HEK293 (cell line): ENCODE measurements around the gene SCUBE1.

Source experiments
- CTCF ChIA-PET: fragments of 350-600 bp; formaldehyde crosslinking; extraction: SDS; loops from one replicate; lab custom pipeline; 2021; ENCODE audit warnings: antibody characterized with exemption; lab: Yijun Ruan, JAX
- POLR2A ChIA-PET: fragments of 300-600 bp; formaldehyde crosslinking; extraction: SDS; loops from one replicate; lab custom pipeline; 2020; ENCODE audit warnings: antibody characterized with exemption, inconsistent platforms; lab: Yijun Ruan, JAX
- H3K27ac ChIP-seq: fragments of 200-500 bp; sonication (Bioruptor generic); 2 replicates; pipeline ENCODE4 v1.5.1; 2014; ENCODE audit warnings: low read depth, low read length, control low read depth, inconsistent platforms; ENCODE audit errors: extremely low read depth
- H3K36me3 ChIP-seq, 2 experiments: fragments of 200-500 bp in 1 of 2; sonication (Bioruptor generic) in 1 of 2; 1 replicate in 1 of 2; 2 replicates in 1 of 2; pipeline ENCODE4 v1.5.1; 2014 to 2017; ENCODE audit warnings: inconsistent platforms in 2 of 2, low read length in 2 of 2; ENCODE audit not compliant: control insufficient read depth in 2 of 2, insufficient read depth in 1 of 2
- H3K4me1 ChIP-seq: fragments of 200-500 bp; sonication (Bioruptor generic); 2 replicates; pipeline ENCODE4 v1.5.1; 2014; ENCODE audit warnings: mild to moderate bottlenecking, low read length, inconsistent platforms; ENCODE audit not compliant: control insufficient read depth, insufficient read depth
- H3K4me3 ChIP-seq: 2 replicates; pipeline ENCODE4 v1.5.1; 2011; ENCODE audit warnings: low read depth, mild to moderate bottlenecking, control low read depth, low read length, moderate library complexity
- H3K9me3 ChIP-seq: fragments of 200-500 bp; sonication (Bioruptor generic); 2 replicates; pipeline ENCODE4 v1.5.1; 2014; ENCODE audit warnings: low read depth, low read length, inconsistent platforms; ENCODE audit not compliant: control insufficient read depth, insufficient read depth
- GLIS2 ChIP-seq: fragments of 450-650 bp; formaldehyde crosslinking; IDR thresholded peaks from 2 replicates; pipeline ENCODE4 v1.5.1; 2016; ENCODE audit warnings: missing biosample characterization, missing genetic modification characterization
- HOXA7 ChIP-seq: sonication (generic); formaldehyde crosslinking; IDR thresholded peaks from 2 replicates; pipeline ENCODE4 v1.8.1; 2022; ENCODE audit warnings: missing genetic modification reagents, borderline replicate concordance
- HOXD13 ChIP-seq: sonication (generic); formaldehyde crosslinking; IDR thresholded peaks from 2 replicates; pipeline ENCODE4 v1.8.0; 2022; ENCODE audit warnings: missing genetic modification reagents, borderline replicate concordance
- IKZF3 ChIP-seq: fragments of 450-650 bp; IDR thresholded peaks from 2 replicates; pipeline ENCODE4 v1.5.0; 2018; ENCODE audit warnings: missing biosample characterization, mild to moderate bottlenecking, missing genetic modification characterization, moderate library complexity
- KLF9 ChIP-seq: fragments of 450-650 bp; formaldehyde crosslinking; IDR thresholded peaks from 2 replicates; pipeline ENCODE4 v1.5.1; 2016; ENCODE audit warnings: missing biosample characterization, missing genetic modification characterization, low read depth
- RBAK ChIP-seq: fragments of 450-650 bp; formaldehyde crosslinking; IDR thresholded peaks from 2 replicates; pipeline ENCODE4 v1.5.1; 2016; ENCODE audit warnings: missing biosample characterization, missing genetic modification characterization
- ZBTB1 ChIP-seq: fragments of 450-650 bp; formaldehyde crosslinking; IDR thresholded peaks from 2 replicates; pipeline ENCODE4 v1.5.1; 2016; ENCODE audit warnings: missing biosample characterization, missing genetic modification characterization
- ZBTB17 ChIP-seq: fragments of 450-650 bp; formaldehyde crosslinking; IDR thresholded peaks from 2 replicates; pipeline ENCODE4 v1.5.1; 2016; ENCODE audit warnings: missing biosample characterization, missing genetic modification characterization
- ZFHX2 ChIP-seq: fragments of 450-650 bp; formaldehyde crosslinking; conservative IDR thresholded peaks from 2 replicates; pipeline ENCODE4 v1.5.1; 2016; ENCODE audit warnings: missing biosample characterization, missing genetic modification characterization
- ZNF112 ChIP-seq: fragments of 450-650 bp; formaldehyde crosslinking; IDR thresholded peaks from 2 replicates; pipeline ENCODE4 v1.5.0; 2017; ENCODE audit warnings: missing biosample characterization, missing genetic modification characterization
- ZNF2 ChIP-seq: fragments of 450-650 bp; formaldehyde crosslinking; IDR thresholded peaks from 2 replicates; pipeline ENCODE4 v1.5.1; 2016; ENCODE audit warnings: missing biosample characterization, missing genetic modification characterization
- ZNF274 ChIP-seq, 2 experiments: fragments of 200-500 bp in 1 of 2; fragments of 450-650 bp in 1 of 2; sonication (Bioruptor generic) in 1 of 2; formaldehyde crosslinking in 1 of 2; IDR thresholded peaks; 2 replicates each; pipeline versions ENCODE4 v1.5.1 to v1.6.1; 2014 to 2016; ENCODE audit warnings: borderline replicate concordance in 1 of 2, inconsistent platforms in 1 of 2, low read length in 1 of 2, missing biosample characterization in 1 of 2, missing genetic modification characterization in 1 of 2
- ZNF664 ChIP-seq: fragments of 450-650 bp; formaldehyde crosslinking; IDR thresholded peaks from 2 replicates; pipeline ENCODE4 v1.5.1; 2016; ENCODE audit warnings: missing biosample characterization, missing genetic modification characterization
- ZNF670 ChIP-seq: fragments of 450-650 bp; formaldehyde crosslinking; IDR thresholded peaks from 2 replicates; pipeline ENCODE4 v1.5.1; 2016; ENCODE audit warnings: missing biosample characterization, missing genetic modification characterization, low read depth
- ZNF704 ChIP-seq: fragments of 450-650 bp; formaldehyde crosslinking; IDR thresholded peaks from 2 replicates; pipeline ENCODE4 v1.5.1; 2016; ENCODE audit warnings: missing biosample characterization, missing genetic modification characterization
- ZSCAN30 ChIP-seq: fragments of 450-650 bp; IDR thresholded peaks from 2 replicates; pipeline ENCODE4 v1.5.1; 2018; ENCODE audit warnings: missing biosample characterization, mild to moderate bottlenecking, missing genetic modification characterization, moderate library complexity
- TF ChIP-seq, protein P1 (sequence below): fragments of 450-650 bp; formaldehyde crosslinking; conservative IDR thresholded peaks from 2 replicates; pipeline ENCODE4 v1.5.1; 2016; ENCODE audit warnings: low read depth, missing biosample characterization, missing genetic modification characterization
- TF ChIP-seq, protein P2 (sequence below): fragments of 450-650 bp; formaldehyde crosslinking; IDR thresholded peaks from 2 replicates; pipeline ENCODE4 v1.5.1; 2016; ENCODE audit warnings: missing biosample characterization, missing genetic modification characterization
- TF ChIP-seq, protein P3 (sequence below): fragments of 450-650 bp; formaldehyde crosslinking; IDR thresholded peaks from 2 replicates; pipeline ENCODE4 v1.5.1; 2016; ENCODE audit warnings: missing biosample characterization, missing genetic modification characterization

SCUBE1 gene

DNA sequence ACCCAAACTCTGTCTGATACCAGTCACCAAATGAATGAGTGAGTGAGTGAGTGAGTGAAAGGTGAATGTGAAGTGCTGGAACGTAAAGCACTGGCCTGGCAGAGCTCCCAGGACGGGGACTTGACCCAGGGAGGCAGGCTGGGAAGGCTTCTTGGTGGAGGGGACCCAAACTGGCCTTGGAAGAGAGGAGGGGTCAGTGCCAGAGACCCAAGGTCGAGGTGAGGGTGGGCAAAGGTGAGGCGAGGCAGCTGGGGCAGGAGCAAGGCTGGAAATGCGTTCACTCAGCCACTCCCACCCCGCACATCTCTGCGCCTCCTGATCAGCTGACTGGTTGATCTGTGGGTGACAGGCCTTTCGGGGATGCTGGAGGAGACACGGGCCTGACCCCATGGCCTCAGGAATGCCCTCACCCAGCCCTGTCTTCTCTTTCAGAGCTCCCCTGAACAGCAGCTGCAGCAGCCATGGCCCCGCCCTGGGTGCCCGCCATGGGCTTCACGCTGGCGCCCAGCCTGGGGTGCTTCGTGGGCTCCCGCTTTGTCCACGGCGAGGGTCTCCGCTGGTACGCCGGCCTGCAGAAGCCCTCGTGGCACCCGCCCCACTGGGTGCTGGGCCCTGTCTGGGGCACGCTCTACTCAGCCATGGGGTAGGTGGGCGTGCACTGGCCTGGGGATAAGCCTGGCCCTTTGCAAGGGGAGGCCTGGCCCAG is 184.2 kb downstream of the SCUBE1 start:
- no peak overlapping the region for H3K4me3 ChIP-seq
- POLR2A ChIA-PET = interaction anchor here (0.6 kb wide), 1 partner anchor 28 kb away, joined by 3 read pairs; the partner anchor contains the start of gene TTLL12
- TF ChIP-seq HOXD13 (CRISPR knock-in tag) = no peak
- no peak for TF ChIP-seq ZNF2 (tag by site-specific recombination)
- TF ChIP-seq IKZF3 (tag by site-specific recombination) = no peak
- no peak for TF ChIP-seq ZNF670
- no peak for TF ChIP-seq ZNF274 (IDR thresholded peaks at IDR 0.05; ENCODE audit: low read length)
- no peak for TF ChIP-seq ZNF274 (tag by site-specific recombination; IDR thresholded peaks at IDR 0.05; ENCODE audit: borderline replicate concordance)
- no peak for TF ChIP-seq RBAK (tag by site-specific recombination)
- TF ChIP-seq ZBTB1 (tag by site-specific recombination) = no peak
- TF ChIP-seq ZSCAN30 (tag by site-specific recombination) = no peak
- no peak for TF ChIP-seq ZFHX2 (tag by site-specific recombination)
- no peak for TF ChIP-seq ZNF664 (tag by site-specific recombination)
- no peak for TF ChIP-seq HOXA7 (CRISPR knock-in tag)
- TF ChIP-seq, protein P1, sequence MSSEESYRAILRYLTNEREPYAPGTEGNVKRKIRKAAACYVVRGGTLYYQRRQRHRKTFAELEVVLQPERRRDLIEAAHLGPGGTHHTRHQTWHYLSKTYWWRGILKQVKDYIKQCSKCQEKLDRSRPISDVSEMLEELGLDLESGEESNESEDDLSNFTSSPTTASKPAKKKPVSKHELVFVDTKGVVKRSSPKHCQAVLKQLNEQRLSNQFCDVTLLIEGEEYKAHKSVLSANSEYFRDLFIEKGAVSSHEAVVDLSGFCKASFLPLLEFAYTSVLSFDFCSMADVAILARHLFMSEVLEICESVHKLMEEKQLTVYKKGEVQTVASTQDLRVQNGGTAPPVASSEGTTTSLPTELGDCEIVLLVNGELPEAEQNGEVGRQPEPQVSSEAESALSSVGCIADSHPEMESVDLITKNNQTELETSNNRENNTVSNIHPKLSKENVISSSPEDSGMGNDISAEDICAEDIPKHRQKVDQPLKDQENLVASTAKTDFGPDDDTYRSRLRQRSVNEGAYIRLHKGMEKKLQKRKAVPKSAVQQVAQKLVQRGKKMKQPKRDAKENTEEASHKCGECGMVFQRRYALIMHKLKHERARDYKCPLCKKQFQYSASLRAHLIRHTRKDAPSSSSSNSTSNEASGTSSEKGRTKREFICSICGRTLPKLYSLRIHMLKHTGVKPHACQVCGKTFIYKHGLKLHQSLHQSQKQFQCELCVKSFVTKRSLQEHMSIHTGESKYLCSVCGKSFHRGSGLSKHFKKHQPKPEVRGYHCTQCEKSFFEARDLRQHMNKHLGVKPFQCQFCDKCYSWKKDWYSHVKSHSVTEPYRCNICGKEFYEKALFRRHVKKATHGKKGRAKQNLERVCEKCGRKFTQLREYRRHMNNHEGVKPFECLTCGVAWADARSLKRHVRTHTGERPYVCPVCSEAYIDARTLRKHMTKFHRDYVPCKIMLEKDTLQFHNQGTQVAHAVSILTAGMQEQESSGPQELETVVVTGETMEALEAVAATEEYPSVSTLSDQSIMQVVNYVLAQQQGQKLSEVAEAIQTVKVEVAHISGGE (tag by site-specific recombination) = no peak
- TF ChIP-seq ZNF112 (tag by site-specific recombination) = no peak
- TF ChIP-seq, all 188 proteins: peak for 0
- Histone ChIP-seq H3K9me3 (no peaks in the 10 kb centered on the region), H3K36me3 (peaks cover 0 to 4% of the 10 kb centered on the region in 2 experiments; a peak in 1 of 3 replicates), H3K27ac (no peak overlapping the region), H3K4me1 (no peaks in the 10 kb centered on the region)
- CTCF ChIA-PET = interaction anchor here (0.6 to 0.9 kb wide), 5 partner anchors 11 to 423 kb away, joined by 3 to 4 read pairs (median 3); no protein-coding TSS in a partner anchor

DNA sequence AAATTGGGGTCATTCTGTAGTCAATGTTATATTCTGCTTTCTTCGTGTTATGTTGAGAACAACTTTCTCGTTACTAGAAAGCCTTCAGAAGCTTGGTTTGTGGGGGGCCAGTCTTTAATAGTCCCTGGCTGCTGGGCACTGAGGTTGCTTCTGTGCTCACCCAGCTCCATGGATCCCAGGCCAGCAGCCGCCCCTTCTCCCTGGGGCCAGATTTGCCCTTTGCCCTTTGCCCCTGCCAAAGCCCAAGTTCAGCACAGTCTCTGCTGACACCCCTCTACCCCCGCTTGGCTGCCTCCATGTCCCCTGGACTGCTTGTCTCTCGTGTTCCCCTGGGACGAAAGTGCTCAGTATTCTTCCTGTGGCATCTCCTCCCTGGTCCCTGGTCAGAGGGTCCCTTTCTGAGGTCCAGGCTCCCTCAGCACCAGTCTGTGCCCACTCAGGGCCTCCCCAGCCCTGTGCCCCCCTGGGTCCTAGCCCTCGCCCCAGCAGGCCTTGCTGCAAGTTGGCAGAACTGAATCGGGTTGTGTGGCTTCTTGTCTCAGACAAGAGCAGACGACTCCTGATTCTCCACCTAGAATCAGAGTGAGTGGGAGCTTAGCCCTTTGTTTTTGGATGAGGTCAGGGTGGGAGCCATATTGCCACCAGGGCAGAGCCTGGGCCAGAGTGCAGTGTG is 185.2 kb downstream of the SCUBE1 start:
- peaks cover 0 to 4% of the 10 kb centered on the region in 2 experiments; a peak in 1 of 3 replicates for H3K36me3 ChIP-seq
- H3K27ac ChIP-seq = no peak overlapping the region
- H3K9me3 ChIP-seq = no peaks in the 10 kb centered on the region
- H3K4me3 ChIP-seq = no peak overlapping the region
- CTCF ChIA-PET = interaction anchor here (0.7 kb wide), 1 partner anchor 328 kb away, joined by 3 read pairs; no protein-coding TSS in a partner anchor
- TF ChIP-seq, protein P2, sequence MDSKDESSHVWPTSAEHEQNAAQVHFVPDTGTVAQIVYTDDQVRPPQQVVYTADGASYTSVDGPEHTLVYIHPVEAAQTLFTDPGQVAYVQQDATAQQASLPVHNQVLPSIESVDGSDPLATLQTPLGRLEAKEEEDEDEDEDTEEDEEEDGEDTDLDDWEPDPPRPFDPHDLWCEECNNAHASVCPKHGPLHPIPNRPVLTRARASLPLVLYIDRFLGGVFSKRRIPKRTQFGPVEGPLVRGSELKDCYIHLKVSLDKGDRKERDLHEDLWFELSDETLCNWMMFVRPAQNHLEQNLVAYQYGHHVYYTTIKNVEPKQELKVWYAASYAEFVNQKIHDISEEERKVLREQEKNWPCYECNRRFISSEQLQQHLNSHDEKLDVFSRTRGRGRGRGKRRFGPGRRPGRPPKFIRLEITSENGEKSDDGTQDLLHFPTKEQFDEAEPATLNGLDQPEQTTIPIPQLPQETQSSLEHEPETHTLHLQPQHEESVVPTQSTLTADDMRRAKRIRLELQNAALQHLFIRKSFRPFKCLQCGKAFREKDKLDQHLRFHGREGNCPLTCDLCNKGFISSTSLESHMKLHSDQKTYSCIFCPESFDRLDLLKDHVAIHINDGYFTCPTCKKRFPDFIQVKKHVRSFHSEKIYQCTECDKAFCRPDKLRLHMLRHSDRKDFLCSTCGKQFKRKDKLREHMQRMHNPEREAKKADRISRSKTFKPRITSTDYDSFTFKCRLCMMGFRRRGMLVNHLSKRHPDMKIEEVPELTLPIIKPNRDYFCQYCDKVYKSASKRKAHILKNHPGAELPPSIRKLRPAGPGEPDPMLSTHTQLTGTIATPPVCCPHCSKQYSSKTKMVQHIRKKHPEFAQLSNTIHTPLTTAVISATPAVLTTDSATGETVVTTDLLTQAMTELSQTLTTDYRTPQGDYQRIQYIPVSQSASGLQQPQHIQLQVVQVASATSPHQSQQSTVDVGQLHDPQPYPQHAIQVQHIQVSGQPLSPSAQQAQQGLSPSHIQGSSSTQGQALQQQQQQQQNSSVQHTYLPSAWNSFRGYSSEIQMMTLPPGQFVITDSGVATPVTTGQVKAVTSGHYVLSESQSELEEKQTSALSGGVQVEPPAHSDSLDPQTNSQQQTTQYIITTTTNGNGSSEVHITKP (tag by site-specific recombination) = peak; percentile 67
- peak; percentile 58 for TF ChIP-seq GLIS2
- peak; percentile 94 for TF ChIP-seq ZBTB17
- TF ChIP-seq, protein P3, sequence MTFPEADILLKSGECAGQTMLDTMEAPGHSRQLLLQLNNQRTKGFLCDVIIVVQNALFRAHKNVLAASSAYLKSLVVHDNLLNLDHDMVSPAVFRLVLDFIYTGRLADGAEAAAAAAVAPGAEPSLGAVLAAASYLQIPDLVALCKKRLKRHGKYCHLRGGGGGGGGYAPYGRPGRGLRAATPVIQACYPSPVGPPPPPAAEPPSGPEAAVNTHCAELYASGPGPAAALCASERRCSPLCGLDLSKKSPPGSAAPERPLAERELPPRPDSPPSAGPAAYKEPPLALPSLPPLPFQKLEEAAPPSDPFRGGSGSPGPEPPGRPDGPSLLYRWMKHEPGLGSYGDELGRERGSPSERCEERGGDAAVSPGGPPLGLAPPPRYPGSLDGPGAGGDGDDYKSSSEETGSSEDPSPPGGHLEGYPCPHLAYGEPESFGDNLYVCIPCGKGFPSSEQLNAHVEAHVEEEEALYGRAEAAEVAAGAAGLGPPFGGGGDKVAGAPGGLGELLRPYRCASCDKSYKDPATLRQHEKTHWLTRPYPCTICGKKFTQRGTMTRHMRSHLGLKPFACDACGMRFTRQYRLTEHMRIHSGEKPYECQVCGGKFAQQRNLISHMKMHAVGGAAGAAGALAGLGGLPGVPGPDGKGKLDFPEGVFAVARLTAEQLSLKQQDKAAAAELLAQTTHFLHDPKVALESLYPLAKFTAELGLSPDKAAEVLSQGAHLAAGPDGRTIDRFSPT (tag by site-specific recombination) = no peak
- no peak for TF ChIP-seq KLF9 (tag by site-specific recombination)
- no peak for TF ChIP-seq ZNF704 (tag by site-specific recombination)
- POLR2A ChIA-PET = no interaction called here
- H3K4me1 ChIP-seq = no peaks in the 10 kb centered on the region
